GM19467 (cell line): ENCODE measurements around the gene SWSAP1.
A peak's percentile ranks its signal among the peaks of the same experiment; 100 is the strongest.
"Not testable (repeated sequence)": the region's sequence is repeated elsewhere in the genome, so short reads cannot be mapped to it uniquely, and the experiment has no call there.

Source experiments
- ATAC-seq: cut with Tn5 transposase; IDR thresholded peaks from one replicate; pipeline ENCODE4 v1.9.1; 2021; ENCODE audit warnings: mild to moderate bottlenecking, moderate library complexity; ENCODE audit not compliant: unreplicated experiment

Gene SWSAP1

DNA sequence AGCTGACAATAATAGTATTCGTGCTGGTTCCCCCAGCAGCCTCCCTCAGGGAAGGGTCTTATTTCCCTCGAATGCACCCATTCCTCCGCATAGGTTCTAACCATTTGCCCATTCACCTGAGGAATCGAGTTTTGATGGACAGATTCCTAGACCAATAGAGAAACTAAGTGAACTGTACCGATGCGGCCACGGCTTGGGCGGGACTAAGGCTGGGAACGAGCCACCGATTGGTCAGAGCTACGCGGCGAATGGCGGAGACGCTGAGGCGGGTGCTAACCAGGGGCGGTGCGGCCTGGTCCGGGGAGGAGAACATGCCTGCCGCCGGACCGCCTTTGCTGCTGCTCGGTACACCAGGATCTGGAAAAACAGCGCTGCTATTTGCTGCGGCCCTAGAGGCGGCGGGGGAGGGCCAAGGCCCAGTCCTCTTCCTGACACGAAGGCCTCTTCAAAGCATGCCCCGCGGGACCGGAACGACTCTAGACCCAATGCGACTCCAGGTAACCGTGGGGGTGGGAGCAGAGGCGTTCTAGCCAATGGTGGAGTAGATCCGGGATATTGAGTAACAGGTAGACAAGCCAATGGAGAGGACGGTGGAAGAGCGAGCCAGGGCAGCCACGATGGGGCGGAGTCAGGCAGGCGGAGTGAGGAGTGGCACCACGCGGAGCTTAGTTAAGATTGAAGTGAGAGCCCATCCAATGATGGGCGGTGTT is at the start of gene SWSAP1:
TSS of gene SWSAP1 (plus strand) at position 234 of the 710 bp plus-strand sequence. CDS start at position 249, 15 bp downstream.
- peak; percentile 86 for ATAC-seq

GRCh38 chr19:11324748-11325389 is 49.6 kb upstream of the SWSAP1 start:
- no peak for ATAC-seq

DNA sequence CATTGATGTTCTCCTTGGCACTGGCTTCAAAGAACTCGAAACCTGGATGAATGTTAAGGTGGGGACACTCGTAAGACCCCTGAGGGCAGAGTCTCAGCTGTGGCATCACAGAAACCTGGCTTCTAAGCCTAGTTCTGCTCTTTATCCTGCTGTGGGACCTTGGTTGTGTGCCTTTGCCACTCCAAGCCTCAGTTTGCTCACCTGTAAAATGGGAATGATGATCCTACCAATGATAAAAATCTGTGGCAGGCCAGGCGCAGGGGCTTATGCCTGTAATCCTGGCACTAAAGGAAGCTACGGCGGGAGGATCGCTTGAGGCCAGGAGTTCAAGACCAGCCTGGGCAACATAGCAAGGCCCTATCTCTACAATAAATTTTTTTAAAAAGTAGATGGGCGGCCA is 48.9 kb upstream of the SWSAP1 start:
- no peak for ATAC-seq

- no peak for ATAC-seq
Observed at GRCh38 chr19:11330127-11330526, 44.3 kb upstream of the SWSAP1 start.

GRCh38 chr19:11331502-11331901 is 43.0 kb upstream of the SWSAP1 start:
- no peak for ATAC-seq

- no peak for ATAC-seq
Observed at GRCh38 chr19:11332822-11333221, 41.6 kb upstream of the SWSAP1 start.

DNA sequence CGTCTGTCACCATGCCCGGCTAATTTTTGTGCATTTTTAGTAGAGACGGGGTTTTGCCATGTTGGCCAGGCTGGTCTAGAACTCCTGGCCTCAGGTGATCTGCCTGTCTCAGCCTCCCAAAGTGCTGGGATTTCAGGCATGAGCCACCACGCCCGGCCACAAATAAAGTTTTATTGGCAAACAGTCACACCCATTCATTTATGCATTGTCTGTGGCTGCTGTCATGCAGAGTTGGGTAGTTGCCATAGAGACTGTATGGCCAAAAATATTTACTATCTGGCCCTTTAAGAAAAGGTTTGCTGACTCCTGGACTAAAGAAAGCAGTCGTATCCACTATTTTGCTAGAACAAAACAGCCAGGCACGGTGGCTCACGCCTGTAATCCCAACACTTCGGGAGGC is 40.6 kb upstream of the SWSAP1 start:
- not testable (repeated sequence) for ATAC-seq

DNA sequence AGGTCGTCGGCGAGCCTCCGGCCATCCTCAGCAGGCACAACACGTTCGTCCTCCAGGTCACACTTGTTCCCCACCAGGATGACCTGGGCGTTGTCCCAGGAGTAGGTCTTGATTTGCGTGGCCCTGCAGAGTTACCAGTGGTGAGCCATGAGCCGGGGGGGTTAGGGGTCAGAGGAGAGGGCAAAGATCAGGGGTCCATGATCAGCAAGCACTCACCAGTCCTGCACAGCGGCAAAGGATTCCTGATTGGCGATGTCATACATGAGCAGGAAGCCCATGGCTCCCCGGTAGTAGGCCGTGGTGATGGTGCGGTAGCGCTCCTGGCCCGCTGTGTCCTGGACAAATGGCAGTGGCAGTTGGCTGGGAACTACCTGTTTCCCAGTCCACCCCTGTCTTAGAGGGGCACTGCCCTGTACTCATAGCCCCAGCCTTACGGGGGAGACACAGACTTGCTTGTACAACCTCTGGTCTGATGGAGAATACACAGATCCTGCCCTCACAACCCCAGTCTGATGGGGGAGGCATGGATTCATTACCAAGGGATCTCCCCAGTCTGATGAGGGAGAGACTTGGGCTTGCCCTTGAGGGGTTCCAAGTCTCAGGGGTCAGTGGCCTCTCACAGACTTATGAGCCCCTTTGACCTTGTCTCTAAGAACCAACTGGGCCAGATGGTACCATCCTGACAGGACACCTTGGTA is 38.9 kb upstream of the SWSAP1 start:
- no peak for ATAC-seq

- no peak for ATAC-seq
Observed at GRCh38 chr19:11337080-11337479, 37.4 kb upstream of the SWSAP1 start.

GRCh38 chr19:11338121-11338520 is 36.3 kb upstream of the SWSAP1 start:
- no peak for ATAC-seq

DNA sequence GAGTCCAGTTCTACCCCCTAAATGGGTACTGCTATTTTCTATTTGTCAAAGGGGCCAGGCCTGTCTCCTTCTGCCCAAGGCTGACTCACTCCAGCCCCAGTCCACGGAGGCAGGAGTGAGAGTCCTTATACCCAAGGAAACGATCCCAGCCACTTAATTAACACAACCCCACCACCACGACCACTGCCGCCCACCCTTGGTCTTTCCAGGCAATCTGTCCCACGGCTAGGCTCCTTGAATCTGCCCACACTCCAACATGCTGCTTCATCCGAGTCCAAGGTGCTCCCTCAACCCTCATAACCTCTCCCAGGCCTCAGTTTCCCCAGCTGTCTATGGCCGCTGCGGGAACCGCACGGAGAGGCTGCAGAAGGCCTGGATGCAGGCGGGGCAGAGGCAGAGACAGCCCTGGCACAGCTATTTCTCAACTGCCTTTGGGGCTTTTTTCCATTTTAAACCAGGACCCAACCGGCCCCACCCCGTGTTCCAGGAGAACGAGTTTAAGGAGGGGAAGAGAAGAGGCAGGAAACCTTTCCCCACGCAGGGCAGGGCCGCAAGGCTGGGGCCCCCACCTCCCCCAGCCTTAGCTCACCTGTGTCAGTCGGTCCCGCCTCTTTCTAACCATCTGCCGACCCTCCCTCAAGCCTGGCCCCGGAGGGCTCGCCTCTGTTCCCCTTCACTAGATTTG is 35.8 kb upstream of the SWSAP1 start:
- no peak for ATAC-seq

GRCh38 chr19:11339254-11340098 is 35.0 kb upstream of the SWSAP1 start, which contains the start of gene RAB3D:
TSS of gene RAB3D (minus strand) at chr19:11339657. CDS start at chr19:11337399, 2,258 bp downstream.
- ATAC-seq: no peak

DNA sequence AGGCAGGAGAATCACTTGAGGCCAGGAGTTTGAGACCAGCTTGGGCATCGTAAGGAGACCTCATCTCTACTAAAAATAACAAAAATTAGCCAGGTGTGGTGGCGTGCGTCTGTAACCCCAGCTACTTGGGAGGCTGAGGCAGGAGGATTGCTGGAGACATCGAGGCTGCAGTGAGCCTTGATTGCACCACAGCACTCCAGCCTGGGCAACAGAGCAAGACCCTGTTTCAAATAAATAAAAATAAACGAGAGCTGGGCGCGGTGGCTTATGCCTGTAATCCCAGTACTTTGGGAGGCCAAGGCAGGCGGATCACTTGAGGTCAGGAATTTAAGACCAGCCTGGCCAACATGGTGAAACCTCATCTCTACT is 34.4 kb upstream of the SWSAP1 start:
- not testable (repeated sequence) for ATAC-seq

DNA sequence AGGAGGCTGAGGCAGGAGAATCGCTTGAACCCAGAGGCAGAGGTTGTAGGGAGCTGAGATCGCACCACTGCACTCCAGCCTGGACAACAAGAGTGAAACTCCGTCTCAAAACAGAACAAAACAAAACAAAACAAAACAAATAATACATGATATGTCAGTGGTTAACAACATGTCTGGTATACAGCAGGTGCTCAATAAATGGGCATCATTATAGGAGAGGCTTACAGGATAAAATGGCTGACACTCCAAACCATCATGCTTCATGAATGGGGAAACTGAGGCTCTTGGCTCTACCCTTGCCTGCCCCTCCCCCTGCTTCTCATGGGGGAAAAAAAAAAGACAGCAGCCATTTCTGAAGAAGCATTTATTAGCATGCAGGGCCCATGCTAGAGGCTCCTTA is 32.0 kb upstream of the SWSAP1 start:
- no peak for ATAC-seq

DNA sequence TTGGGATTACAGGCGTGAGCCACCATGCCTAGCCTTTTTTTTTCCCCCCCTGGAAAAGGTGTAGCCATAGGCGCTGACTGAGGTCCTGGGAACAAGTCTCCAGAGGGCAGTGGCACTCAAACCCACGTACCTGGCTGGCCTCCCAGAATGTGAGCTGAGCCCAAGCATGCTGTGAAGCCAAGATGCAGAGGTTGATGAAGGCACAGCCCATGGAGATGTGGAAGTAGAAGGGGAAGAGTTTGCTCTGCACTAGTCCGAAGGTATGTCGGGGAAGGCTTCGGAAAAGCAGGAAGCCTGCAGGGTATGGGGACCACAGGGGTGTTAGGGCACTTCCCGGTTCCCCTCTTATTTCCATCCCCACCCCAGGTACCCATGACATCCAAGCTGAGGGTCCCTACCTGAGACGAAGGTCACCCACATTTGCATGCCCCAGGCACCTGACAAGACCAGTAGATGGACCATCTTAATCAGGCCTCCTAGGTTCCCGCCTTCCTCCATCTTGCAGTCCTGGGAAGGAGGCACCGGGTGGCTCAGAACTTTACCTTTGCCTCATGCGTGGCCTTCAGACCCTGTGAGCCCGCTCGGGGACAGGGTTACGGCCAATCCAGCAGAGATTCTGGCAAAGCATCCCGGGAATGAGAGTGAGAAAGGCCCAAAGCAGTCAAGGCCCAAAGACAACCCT is 29.2 kb upstream of the SWSAP1 start:
- no peak for ATAC-seq

- ATAC-seq: peak; percentile 87
Observed at GRCh38 chr19:11346104-11346940, 28.1 kb upstream of the SWSAP1 start, which contains the start of the genes CCDC159 and TMEM205. TSS of gene CCDC159 (plus strand) at chr19:11346519. CDS start at chr19:11346607, 88 bp downstream. TSS of gene TMEM205 (minus strand) at chr19:11346268. CDS start at chr19:11345619, 649 bp downstream.

GRCh38 chr19:11347546-11348039 is 26.9 kb upstream of the SWSAP1 start:
- ATAC-seq: no peak

GRCh38 chr19:11349171-11349570 is 25.3 kb upstream of the SWSAP1 start:
- no peak for ATAC-seq
